NCI-H2227 (cell line): ENCODE results near the gene ARCN1.

Experiments used
- DNase-seq: peaks from one replicate; lab custom pipeline; 2025; ENCODE audit not compliant: unreplicated experiment; lab: John Stamatoyannopoulos, UW

The ARCN1 gene

GRCh38 chr11:118635237-118635591 lies 63.0 kb downstream of the ARCN1 start:
- DNase-seq: peak; percentile 55

DNA sequence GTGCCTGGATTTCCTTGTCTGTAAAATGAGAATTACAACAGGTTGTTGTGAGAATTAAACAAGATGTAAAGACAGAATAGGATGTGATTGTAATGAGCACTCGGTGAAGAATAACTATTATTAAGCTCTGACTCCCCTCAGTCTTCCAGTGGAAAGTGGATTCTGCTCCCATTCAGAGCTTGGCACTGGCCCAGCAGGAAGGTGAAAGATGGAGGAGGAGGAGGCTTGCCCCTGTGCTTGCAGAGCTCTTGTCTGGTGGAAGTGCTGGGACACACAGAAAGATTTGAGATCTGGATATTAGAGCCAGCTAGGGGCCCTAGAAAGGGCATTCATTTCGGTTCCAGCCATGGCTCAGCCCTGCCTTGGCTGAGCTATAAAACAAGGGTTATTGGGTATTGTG lies 63.4 kb downstream of the ARCN1 start:
- DNase-seq: peak; percentile 36

DNA sequence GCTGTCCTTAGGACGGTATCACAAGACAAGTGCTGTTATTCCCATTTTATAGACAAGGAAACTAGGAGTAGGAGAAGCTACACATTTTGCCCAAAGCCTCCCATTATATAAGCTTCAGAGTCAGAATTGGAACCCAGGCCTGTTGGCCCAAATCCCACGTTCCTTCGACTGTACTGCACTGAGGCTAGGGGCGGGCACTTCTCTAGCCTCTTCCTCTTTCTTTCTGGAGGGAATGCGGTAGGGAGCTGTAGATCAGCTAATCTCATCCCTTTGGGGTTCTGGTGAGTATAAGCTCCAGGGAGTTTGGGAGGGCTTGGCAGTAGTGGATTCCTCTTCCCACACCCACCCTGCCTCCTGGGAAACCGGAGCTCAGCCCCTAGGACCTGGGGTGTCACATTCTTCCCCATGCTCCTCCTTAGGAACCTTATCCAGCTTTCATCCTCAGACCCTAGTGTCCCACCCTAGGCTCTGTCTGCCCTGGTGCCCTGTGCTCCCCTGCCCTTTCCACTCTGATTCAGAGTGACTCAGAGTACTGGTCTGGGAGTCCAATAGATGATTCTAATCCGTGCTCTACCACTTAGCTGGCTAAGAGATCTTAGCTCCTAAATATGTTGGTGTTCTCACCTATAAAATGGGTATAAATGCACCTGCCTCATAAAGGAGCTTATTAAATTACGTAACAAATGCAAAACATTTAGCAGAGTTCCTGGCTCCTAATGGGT lies 64.5 kb downstream of the ARCN1 start:
- no peak for DNase-seq

DNA sequence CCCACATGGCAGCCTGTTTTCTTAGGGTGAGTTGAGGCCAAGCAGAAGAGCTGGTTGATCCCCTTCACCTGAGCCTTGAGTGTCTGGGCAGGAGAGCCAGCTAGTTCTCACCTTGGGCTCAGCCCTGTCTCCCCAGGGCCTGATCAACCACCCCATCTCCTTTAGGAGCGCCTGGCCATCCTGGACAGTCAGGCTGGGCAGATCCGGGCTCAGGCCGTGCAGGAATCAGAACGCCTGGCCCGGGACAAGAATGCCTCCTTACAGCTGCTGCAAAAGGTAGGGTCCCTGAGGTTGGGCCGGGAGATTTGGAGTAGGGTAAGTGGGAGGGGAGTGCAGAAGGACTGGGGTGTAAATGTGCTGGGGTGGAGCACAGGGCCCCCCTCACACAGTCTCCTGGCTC lies 66.5 kb downstream of the ARCN1 start:
- no peak for DNase-seq

- DNase-seq: no peak
Observed at GRCh38 chr11:118639899-118640298, 67.7 kb downstream of the ARCN1 start.

DNA sequence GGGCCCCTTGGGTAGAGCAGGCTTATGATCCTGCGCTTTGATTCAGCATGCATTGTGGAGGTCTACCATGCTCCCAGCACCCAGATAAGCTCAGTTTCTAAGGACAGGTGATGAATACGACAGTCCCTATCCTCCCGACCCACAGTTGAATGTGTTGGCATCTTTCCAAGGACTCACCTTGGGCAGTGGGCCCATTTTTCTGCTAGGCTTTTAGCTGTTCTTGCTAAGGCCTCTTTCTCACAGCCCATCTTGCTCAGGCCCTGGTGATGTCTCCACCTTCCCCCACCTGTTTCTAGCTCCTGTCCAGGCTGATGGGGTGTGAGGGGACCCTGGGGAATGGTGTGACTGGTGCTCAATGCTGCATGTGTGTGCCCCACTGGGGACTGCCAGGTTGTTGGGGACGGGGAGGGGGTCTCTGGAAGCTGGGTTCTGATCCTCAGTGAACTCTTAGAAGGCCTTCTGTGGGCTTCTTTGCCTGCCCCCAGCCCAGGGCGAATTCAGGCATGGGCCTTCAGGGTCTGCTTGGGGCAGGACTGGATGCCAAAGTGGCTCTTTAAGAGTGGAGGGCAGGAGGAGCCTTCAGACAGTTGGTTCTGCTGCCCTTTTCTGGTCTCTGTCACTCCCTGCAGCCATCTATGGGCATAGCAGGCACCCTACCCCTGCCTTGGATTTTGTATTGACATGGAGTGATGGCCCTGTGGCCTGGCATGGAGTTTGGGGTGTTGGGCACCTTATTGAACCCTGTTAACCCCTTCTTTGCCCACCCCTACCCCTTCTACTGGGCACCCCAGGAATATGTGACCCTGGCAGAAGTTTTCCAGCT lies 68.3 kb downstream of the ARCN1 start:
- DNase-seq: no peak

- DNase-seq: no peak
Observed at GRCh38 chr11:118641397-118642019, 69.3 kb downstream of the ARCN1 start.

DNA sequence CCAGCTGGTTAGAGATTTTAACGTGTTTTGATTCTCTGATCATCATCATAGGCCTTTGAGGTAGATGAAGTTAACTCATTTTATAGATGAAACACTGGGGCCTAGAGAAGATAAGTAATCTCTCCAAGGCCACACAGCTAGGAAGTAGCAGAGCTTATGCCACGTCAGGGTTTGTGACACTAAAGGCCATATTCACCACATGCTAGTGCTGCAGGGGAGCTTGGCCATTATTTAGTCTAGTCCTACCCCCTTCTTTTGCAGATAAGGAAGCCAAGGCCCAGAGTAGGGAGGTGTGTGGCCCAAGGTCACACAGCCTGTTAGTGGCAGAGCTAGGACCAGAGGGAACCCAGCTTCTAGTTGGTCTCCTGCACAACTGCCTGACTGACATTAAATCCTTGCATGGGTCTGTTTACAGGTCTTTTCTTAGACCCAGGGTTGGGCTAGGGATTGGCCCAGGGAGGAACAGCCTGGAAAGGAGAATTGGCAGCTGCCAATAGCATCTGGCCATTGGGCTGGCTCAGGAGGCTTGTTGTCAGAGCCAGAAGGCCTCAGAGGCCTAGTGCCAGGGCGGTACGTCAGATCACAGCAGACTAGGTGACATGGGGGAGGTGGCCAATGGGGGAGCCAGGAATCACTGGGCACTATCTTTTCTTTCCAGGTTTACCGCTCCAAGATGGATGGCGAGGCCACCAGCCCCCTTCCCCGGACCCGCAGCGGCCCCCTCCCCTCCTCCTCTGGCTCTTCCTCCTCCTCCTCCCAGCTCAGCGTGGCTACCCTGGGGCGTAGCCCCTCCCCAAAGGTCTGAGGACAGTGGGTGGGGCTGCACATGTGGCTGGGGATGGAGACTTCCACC lies 71.2 kb downstream of the ARCN1 start:
- no peak for DNase-seq

GRCh38 chr11:118643995-118644345 lies 71.8 kb downstream of the ARCN1 start:
- DNase-seq: no peak

DNA sequence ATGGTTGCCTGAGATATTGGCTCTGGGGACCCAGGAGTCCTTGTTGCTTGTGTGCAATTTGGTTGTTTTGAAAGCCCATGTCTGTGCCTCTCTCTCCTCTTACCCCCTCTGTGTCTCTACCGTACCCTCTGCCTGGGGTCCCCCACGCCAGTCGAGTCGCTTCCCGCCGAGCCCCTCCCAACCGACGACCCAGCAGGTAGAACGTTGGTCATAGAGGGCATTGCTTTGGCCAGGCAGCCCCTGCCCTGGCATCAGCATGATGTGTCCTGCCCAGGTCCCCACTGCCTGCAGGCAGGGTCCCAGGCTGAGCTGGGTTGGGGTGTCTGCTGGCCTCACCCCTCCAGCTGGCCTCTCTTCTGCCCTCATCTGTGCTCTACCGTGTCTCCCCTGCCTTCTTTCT lies 72.3 kb downstream of the ARCN1 start:
- DNase-seq: no peak

- no peak for DNase-seq
Observed at GRCh38 chr11:118645066-118645715, 73.0 kb downstream of the ARCN1 start.

- no peak for DNase-seq
Observed at GRCh38 chr11:118646393-118646792, 74.2 kb downstream of the ARCN1 start.

- no peak for DNase-seq
Observed at GRCh38 chr11:118648291-118648690, 76.1 kb downstream of the ARCN1 start.

- DNase-seq: no peak
Observed at GRCh38 chr11:118649941-118650340, 77.7 kb downstream of the ARCN1 start.

- DNase-seq: no peak
Observed at GRCh38 chr11:118650366-118650765, 78.2 kb downstream of the ARCN1 start.

DNA sequence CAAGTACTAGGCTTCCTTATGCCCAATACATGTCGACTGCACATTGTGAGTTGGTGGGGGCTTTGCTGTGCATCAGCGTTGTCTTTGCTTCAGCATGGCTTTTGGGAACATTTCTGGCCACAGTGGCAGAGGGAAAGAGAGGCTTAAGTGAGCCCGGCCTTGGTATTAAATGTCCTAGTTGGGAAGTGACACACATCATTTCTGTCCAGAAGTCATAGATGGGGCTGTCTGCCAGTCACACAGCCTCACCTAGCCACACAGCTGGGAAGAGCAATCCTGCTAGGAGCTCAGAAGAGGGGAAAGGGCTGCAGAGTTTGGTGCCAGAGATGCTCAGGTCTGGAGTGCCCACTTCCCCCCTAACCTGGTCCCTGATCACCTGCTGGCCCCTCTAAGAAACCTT lies 79.6 kb downstream of the ARCN1 start:
- DNase-seq: no peak
